NCI-H1694 treated with DMSO at 0.1 percent for 48 hours (cell line): ENCODE measurements around the gene TAF4.

Source experiments
- DNase-seq: peaks from one replicate; lab custom pipeline; 2025; lab: John Stamatoyannopoulos, UW

The TAF4 gene

DNA sequence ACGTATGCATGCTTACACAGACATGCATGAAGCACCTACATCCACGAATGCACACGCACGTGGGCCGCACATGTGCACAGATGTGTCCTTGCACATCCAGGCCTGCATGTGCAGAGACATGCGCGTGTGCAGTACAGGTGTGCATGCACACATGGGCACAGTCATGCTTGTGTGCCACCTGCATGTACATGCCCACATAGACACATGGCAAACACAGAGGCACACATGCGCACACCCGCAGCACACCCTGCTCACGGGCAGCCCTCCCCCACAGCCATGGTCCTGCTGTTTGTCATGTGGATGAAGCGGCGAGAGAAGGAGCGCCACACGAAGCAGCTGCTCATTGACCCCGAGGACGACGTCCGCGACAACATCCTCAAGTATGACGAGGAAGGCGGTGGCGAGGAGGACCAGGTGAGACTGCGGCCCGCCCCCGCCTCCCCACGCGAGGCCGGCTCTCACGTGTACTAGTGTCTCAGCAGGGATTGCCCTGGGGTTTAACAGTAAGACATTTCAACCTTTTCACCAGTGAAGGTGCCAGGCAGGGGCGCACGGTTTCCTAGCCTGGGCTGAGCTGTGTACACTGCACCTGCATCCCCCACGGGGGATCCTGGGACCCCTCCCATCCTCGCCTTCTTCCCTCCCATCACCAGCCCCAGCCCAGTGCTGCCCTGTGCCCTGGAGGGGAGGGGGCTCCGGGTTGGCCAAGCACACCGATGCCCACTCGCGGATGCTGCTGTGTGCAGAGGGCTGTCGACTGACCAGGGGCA lies 132.8 kb downstream of the TAF4 start:
- DNase-seq: no peak

DNA sequence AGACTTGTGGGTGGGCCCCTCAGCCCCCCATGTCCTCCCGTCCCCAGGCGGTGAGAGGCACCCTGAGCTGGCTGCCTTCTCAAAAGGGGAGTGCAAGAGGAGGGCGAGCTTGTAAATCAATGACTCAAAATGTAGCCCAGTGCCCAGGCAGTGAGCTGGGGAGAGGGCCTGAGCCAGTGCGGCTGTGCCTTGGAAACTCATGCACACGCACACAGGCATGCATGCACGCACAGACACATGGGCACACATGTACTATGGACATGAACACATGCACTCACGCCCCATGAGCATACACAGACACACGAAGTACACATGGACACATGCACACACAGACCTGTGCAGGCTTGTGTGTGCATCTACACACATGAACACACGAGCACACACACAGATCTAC lies 133.5 kb downstream of the TAF4 start:
- no peak for DNase-seq

DNA sequence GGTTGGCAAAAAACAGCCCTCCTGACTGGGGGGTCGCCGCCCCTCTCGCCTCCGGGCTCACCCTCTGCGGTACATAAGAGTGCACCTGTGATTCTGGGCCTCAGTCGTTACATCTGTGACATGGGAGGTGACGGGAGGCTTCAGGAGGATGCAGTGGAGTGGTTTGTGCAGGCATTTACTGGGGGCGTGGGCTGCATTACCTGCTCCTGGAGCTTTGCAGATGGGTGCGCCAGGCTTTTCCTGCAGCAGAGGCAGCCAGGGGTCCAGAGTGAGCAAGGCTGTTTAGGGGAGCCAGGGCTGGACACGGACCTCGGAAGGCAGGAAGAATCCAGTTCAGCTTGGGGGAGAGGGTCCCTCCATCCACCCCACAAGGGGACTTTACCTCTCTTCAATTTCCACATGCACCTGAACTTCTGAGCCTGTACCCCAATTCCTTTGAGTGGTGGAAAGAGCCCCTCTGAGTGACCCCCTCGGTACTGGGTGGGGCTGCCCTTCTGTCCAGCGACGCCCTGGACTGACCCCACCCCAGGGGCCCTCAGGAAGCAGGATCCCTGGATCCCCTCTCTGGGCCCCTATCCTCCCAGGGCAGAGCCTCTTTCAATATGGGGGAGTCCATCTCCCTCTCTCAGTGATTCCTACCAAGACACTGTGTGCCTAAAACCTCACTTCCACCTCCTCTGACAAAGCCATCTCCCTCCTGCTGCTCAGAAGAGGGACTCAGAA lies 134.0 kb downstream of the TAF4 start:
- DNase-seq: no peak

DNA sequence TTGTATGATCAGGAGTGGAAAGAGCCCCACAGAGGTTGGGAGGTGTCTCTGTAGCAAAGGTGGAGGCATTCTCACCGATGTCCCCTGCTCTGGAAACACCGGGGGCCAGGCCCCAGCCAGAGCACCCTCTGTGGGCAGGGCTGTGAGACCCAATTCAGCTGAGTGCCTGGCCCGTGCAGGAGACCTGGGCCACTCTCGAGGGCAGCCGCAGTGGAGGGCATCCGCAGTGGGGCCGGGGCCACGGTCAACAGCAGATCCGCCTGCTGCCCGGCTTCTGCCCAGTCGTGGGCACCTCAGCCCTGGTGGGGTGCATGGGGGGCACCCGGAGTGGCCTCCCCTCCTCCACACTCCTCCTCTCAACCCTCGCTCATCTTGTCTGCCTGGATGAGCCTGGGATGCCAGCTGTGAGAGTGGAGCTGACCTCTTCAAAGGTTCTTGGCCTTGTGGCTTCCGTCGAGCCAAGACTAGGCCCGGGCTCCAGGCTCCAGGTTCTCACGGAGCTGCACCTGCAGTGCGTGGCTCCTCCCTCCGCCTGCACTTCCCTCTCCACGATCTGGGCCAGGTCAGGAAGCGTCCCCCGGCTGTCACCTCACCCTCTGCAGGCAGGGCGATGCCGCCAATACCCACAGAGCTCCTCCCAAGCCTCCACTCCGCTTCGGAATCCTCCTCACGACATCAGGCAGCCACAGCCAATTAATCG lies 134.8 kb downstream of the TAF4 start:
- DNase-seq: no peak

DNA sequence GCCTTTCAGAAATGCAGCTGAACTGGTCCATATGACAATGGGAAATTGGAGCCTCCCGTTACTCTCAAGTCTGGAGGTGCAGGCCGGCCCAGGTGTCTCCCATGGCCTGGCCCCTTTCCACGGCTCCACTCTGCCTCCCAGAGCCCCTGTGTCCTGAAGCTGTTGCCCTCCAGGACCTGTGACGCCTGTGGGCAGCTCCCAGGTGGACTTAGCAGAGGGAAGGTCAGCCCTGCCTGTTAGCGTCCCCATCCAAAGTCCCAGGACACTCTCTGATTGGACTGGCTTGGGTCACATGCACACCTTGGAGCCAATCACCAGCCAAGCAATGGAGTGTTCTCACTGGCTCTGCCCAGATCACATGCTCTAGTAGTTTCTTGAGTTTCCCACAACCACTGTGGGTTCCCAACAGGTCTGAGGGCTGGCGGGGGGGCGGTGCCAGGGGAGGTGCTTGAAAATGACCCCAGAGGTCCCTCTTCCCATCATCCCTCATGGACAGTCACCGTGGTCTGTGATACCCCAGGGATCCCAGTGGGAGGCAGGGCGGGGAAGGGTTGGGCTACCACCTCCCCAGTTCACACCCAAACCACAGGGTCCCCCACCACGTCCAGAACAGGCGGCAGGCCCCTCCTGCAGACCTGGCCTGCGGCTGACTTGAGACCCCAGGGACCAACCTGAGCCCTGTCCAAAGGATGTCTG lies 135.6 kb downstream of the TAF4 start:
- no peak for DNase-seq

DNA sequence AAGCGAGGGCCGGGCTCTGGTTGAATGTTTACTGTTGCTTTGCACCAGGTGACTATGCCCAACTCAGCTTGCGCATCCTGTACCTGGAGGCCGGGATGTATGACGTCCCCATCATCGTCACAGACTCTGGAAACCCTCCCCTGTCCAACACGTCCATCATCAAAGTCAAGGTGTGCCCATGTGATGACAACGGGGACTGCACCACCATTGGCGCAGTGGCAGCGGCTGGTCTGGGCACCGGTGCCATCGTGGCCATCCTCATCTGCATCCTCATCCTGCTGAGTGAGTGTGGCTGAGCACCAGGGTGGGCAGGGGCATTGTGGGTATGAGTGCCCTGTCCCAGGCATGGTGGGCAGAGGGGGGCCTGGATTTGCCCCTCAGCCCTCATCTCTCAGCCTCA lies 136.1 kb downstream of the TAF4 start:
- no peak for DNase-seq

DNA sequence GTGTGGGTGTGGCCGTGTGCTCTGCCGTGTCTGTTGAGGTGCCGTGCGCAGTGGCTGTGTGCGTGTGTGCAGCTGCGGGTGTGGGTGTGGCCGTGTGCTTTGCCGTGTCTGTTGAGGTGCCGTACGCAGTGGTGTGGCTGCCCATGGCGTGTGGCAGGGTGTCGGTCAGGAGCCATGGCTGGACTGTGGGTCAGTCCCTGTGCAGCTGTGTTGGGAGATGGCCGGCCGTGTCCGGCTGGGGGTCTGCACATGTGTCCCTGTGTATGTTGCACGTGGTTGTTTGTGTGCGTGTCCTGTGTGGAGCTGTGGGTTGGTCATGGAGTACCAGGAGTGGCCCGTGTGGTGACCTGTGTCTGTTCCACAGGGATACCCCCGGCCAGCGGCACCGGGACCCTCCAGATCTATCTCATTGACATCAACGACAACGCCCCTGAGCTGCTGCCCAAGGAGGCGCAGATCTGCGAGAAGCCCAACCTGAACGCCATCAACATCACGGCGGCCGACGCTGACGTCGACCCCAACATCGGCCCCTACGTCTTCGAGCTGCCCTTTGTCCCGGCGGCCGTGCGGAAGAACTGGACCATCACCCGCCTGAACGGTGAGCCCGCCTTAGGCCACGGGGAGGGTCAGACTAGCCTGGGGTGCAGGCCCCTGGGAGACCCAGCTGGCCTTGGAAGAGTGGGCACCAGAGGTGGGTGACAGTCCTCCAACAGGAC lies 137.7 kb downstream of the TAF4 start:
- no peak for DNase-seq

DNA sequence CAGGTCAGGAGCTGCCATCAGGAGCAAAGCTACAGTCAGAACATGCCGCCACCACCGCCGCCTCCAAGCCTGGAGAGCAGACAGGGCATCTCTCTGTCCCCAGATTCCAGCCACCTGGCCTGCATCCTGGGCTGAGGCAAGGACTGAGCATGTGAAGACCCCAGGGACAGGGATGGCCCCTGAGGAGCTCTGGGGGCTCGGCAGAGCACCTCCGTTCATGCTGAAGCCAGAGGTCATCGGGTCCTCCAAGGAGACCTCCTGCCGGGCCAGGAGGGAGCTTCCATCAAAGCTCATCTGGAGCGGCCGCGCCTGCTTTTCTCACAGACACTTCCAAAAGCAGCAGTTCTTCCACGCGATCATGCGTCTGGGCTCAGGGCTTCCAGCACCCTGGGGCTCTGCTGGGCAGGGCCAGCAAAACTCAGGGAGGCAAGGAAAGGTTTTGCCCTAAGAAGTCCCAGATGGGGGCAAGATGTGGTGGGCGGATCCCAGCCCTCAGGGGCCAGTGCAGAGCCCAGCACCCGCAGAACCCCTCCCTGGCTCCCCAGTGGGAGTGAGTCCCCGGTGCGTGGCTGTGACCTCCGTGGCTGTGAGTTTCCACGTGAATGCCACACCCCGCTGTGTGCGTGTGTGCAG lies 138.4 kb downstream of the TAF4 start:
- no peak for DNase-seq

DNA sequence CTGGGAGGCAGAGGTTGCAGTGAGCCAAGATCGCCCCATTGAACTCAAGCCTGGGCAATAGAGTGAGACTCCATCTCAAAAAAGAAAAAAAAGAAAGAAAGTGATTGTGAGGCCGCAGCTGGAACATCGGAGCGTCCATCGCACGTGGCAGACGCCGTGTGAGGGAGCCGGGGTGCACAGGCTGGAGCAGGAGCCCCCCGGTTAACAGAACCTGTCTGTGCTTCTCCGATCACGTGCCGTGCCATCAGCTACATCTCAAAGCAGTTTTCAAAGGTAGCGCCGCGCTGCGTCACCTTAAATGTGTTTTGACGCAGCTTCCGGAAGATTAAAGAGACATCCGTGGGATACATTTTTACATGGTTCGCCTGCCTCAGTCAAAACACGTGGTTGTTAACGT lies 138.9 kb downstream of the TAF4 start:
- DNase-seq: no peak

DNA sequence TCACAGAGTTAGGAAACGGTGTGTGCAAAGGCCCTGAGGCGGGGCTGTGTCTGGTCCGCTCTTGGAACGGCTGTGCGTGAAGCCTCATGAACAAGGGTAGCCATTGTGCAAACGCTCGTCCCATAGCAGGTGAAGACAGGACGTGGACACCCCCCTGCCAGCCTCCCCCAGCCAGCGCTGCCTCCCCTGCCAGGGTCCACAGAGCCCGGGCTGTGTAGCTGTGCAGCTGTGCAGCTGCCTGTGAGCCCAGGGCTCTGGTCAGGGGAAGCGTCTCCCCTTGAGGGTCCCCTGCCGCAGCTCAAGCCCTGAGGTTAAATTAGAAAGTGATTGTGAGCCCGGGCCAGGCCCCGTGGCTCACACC lies 139.4 kb downstream of the TAF4 start:
- DNase-seq: no peak

DNA sequence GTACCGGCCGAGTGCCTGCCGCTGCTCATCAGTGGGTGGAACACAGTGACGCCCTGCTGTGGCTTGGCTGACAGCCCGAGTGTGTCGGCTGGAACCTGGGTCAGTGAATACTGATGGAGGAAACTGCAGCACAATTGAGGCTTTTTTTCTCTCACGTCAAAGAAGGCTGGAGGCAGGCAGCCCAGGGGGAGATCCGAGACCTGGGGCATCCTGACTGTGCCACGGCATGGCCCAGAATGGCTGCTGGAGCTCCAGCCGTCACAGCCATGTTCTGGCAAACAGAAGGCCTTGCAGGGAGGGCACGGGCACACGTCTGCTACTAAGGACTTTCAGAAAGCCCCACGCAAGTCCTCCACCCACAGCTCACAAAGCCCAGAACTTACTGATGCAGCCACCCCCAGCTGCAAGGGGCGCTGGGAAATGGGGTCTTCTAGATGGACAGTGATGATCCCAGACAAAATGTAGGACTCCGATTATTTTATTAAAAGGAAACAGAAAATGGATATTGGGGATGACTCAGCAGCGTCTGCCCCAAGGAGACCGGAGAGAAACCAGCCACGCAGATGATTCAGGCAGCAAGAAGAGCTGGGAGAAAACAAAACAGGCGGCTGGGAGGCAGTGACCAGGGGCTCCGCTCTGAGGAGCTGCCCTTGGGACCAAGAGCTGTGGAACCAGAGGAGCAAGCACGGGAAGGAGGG lies 140.0 kb downstream of the TAF4 start:
- no peak for DNase-seq

DNA sequence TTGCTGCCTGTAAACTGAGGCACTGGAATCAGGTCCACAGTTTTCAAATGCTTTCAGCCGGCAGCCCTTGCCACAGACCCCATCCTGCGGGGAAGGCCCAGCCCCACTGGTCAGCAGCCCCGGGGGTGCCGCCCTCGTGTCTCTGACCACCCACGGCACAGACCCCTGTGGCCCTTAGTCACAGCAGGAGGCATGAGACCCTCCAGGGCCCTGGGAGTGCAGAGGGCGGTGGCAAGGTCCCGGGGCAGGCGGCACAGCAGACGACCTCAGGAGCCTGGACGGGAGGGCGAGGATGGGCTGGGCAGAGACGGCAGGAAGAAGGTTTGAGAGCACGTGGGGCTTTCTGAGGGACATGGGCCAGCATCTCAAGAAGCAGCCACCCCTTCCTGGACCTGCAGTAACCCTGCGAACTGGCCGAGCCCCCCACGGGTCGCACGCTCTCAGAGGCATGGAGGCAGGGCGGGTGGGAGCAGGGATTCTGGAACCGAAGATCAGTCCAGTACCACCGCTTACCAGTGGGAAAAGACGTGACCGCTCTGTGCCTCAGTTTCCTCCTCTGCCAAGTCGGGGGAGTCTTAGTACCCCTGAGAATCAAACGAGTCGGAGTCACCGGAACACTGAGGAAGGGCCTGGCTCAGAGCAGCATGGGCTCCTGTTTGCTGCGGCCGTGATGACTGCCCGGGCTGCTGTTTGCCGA lies 140.7 kb downstream of the TAF4 start:
- DNase-seq: no peak
